ENCODE measurements around the gene SHF.

The SHF gene

DNA sequence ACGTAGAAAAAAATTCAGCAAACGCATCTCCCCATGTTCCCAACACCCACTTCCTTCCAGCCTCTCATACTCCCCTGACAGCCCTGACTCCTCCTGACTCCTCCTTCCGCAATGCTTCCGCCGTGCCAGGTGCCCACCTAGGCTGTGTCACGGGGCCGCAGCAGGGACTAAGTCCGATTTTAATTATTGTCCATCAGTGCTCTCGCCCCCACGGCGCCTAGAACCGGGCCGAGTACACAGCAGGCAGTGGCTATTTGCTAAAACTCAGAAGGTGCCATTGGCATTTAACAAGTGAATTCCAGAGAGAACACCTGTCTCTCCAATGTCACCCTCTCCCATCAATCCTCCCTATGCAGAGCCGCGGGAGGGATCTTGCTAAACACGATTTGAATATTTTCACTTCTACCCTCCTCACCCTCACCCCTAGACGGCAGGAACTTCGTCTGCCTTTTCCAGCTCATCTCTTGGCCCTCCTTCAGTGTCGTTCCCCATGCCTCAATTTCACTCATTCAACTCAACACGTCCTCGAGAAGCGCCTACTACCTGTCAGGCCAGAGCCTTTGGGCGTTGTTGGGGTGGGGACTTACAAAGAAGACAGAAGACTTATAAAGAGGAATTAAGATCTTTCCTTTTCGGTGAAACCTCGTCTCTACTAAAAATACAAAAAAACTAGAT is 11.5 kb upstream of the SHF start:
- DNase-seq, result peak; percentile 38

DNA sequence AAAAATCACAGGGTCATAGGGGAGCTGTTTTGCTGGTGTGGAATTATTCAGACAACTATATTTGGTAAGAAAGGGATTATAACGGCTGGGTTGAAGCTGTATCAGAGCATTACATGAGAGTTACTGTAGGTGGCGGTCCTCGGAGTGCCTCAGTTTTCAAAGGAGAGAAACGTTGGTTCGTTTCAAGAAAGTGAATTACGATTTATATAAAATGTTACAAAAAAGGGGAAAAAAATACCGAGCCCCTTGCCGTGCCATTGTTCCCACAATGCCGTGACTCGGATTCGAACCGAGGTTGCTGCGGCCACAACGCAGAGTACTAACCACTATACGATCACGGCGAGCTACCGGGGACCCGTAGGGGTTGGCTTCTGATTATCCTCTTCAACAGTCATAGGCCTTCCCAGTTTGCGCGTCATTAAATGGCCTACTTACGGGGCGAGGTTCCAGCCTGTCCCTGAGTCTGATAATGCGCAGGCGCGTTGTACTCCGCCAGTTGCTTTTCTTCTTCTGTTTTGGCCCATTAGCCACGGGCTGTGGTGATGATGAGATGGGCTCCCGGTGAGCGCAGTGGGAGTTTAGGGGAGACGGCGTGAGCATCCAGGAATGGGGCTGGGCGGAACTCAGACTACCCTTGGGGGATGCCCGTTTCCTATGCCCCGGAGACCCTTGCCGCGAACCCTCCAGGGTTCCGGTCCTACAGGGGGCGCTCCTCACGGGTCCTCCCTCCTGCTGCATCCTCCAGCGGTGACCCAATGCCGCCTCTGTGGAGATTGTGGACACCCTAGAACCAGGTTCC is 10.8 kb upstream of the SHF start:
- DNase-seq, result peak; percentile 98

DNA sequence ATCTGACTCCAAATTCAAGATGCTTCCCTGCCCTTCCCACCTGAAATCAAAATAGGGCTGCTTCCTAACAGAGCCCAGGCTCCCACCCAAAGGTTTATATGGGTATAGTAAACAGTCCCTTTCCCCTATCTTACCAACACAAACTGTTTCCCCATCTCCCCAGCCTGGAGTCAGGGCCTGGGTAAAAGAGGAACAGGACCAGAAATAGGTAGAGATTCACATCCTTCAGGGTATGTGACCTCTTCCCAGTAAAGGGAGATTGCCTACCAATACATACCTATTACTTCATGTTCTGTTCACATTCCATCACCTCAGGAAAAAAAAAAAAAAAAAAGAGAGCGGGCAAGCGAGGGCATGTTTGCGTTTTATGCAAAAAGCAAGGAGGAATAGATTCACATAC is 9.7 kb upstream of the SHF start:
- DNase-seq, result no peak

DNA sequence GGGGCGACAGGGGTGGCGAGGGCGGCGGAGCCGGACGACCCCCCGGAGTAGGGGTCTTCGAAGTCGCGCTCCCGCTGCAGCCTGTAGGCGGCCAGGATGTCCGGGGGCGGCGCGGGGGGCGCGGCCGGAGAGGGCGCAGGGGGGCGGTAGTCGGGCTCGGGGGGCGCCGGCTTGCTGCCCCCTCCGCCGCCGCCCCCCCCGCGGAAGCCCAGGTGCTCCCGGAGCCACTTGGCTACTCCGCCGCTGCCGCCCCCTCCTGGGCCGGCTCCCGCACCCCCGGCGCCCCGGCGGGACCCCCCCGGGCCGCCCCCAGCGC is 230 bp downstream of the SHF start:
- DNase-seq, result no peak

DNA sequence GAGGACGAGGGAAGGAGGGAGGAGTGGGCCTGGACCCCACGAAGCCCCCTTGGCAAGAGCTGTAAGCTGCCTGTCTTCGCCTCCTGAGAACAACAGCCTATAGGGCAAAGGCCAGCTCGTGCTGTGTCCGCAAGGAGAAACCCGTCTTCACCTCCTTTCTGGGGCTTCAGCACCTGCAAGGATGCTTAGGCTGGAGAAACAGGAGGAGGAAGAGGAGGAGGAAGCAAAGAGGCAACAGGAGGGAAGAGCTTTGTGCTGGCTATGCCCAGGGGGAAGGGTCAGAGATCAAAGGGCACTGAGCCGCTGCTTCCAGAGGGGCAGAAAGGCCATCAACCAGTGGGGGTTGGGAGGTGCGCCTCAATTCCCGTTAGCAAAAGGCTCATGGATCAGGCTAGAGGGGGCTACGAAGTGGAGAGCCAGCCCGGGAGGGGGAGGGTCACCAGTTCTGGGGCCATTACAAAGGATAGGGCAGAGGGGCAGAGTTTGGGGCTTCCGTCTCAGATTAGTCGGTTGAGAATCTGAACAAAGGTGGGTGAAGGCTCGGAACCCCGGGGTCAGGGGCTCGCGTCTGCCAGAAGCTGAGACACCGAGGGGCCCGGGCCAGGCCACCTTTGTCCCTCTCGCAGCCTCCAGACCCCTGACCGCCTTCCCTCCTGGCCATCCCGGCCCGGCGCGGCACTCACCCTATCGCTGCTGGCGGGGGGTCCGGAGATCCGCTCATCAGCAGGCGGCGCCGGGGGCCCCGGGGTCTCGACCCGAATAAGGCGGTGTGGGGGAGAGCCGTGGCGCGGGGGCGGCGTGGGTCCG is 792 bp downstream of the SHF start:
- DNase-seq, result no peak

DNA sequence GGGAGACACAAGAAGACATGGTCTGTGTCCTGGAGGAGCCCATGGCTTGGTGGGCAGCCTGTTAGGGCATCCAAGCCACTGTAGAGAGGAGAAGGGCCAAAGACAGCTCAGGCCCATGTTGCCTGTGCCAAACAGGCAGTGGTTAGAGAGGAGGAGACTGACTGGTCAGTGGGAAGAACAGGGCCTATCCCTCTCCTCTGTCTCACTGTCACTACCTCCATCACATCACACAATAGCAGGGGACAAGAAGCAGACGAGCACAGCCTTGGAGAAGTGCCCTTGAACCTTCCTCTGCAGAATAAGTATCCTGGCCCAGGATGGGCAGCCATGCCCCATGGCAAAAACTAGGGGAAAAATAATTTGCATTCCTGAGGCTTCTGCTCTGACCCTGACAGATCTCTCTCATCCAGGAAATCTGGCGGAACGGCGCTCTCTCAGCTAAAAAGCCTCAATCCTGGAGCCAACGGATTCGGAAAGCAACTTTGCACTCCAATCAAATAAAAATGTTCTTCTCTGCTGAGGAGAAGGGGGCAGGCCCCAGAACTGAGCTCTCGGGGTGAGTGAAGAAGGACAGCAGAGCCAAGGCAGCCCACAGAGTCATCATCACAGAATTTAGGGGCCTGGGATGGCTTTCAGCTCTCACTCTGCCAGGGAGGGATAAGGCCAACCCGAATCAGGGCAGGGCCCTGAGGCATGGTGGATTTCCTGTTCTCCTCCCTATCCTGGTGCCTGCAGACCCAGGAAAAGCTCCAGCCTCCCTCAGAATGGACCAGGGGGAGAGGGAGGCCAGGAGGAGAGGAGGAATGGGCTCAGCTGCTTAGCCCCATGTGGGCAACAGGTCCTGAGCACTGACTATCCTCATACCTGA is 1.6 kb downstream of the SHF start:
- DNase-seq, result no peak

DNA sequence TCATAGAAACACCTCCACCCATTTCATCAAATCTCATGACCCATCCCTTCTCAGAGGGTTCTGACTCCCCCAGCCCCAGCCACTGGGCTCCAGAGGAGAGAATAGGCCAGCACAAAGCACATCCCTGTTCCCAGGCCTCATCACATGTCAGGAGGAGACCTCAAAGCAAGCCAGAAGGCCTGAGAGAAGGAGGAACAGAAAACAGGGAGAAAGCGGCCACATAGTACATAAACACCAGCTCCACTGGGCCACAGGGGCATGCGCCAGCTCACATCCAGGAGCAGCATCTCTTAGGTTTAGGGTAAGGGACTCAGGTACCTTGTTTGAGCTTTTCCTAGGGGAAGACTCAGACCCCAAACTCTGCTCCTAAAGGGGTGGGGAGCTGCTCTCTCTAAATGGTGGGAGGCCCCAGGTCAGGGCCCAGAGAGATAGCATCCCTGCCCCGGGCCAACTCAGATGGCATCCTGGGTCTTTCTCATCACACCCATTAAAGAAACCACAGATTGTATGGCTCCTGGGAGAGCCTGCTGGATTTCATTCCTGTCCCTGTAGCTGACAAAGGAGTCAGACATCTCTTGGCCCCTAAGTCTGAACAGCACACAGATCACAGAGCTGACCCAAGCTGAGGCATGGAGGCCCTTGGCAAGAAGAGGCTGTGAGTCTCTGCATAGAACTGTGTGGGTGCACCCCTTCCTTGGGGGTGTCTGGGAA is 2.5 kb downstream of the SHF start:
- no peak for DNase-seq

DNA sequence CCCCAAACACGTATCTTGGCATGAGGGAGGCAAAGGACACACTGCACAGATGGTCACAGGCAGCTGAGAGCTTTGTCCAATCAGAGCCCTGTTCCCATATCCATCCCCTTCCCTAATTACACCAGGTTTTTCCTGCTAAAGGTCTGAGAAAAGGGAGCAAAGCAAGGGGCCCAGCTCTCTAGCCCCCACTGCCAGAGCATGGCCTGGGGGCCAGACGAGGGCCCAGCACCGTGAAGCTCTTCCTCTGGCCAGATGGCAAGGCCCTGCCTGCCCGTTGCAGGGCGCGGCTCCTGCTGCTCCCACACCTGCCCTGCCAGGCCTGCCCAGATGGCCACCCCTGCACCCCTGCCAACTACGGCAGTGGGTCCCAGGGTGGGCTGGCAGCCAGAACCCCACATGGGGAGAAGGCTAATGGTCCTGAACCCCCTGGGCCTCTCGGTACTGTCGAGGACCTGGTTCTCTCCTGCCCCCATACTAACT is 3.2 kb downstream of the SHF start:
- DNase-seq, result no peak

DNA sequence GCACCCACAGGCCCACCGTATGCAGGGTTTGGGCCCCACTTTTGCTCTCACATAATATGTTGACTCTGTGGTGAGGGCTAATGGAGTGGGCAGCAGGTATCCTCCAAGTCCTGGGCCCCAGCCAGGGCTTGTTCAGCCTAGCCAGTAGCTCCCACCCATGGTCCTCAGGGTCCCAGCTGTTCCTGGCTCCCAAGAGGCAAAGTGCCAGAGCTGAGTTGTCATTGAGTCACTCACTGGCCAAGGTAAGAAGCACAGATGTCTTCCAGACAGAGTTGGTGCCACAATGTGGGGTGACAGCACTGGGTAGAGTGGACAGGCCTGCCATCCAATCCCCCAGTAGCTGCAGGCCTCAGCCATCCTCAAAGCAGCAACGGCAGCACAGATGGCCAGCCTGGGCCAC is 4.3 kb downstream of the SHF start:
- no peak for DNase-seq

DNA sequence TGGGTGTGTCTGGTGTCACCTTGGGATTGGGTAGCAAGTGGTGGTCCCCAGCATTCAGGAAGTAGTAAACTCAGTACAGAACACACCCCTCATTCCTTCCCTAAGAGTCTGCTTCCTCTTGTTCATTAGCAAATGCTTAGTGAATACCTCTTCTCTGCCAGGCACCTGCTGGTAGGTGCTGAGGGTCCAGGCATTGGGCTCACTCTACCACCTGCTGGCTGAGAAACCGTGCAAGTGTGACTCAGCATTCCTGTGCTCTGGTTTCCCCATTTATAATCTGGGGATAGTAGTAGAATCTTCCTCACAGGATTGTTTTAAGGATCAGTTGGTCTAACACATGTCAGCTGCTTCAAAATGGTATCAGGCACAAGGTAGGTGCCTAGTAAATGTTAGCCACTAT is 4.8 kb downstream of the SHF start:
- no peak for DNase-seq

DNA sequence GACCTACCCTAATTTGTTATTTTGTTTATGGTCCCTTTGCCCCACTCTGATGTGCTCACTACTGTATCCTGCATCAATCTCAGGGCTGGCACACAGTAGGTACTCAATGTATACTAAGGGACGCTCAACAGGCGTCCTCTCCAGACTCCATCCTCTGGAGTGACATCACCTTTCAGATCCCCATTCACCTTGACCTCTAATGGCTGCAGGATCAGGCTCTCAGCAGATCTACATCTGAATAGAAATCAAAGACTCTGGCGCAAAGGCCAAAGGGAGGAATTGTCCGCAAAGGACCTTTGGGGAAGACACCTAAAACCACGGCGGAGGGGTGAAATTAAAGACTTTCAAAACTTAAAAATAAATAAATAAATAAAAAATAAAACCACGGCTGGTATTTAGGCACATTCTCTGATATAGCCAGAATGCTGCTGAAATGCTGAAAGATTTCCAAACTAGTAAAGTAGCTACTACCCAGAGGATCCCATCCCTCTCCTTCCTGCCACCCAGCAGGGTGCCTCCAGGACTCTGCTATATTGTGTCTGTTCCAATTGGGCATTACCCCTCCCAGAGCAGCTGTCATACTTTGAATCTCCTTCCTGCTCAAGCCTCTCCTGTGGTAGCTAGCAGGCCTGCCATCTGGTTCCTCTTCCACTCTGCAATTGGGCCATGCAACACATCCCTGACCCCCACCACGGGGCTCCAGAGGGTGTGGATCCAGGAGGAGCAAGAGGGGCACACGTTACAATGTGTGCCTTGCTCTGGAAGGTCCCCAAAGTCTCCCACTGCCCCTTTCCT is 6.1 kb downstream of the SHF start:
- peak; percentile 19 for DNase-seq

DNA sequence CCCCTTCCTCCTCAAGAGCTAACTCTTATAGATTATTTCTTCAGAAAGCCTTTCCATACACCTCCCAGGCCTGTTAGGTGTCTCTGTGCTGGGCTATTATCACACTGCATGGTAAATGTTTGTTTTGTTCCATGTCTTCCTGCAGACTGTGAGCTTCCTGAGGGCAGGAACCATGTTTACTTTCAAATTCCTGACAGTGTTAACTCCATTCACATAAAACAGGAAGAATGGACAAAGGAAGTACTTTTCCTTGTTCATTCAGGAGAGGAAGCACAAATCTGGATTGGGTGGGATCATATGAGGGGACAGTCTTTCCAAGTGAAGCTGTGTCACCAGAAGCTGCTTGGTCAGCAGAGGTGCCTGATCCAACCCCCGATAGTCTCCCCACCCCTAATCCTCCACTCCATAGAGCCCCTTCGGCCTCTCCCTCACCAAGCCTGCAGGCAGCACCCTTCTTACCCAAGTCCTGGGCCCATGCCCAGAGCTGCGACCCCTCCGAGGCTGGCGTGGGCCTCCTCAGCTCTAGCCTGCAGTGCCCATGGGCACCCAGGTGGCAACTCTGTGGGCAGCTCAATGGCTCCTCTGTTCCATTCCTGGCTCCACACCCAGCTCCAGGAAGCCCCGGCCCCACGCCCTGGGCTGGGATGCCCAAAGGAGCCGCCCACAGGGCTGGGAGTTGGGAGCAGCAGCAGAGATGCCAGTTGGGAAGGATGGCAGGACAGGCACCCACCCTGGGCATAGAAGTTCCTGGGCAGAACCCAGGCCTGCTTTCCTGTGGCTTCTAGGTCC is 6.9 kb downstream of the SHF start:
- DNase-seq, result no peak

DNA sequence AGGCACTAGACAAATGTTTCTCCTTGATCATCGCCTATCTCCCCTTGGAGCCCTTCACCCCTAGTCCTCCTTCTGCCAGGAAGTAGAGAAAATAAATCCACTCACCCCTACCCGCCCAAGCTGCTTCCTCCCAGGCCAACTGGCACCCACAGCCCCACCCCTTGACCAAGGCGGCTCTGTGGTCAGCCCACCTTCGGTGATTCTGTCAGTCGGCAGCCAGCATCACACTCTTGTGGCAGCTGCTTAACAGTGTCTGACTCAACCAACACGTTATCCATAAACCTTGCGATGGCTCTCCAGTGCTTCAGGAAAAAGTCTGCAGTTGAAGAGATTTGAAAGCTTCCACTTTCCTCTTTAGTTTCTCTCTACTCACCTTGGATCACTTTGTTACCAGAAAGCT is 7.6 kb downstream of the SHF start:
- DNase-seq, result no peak

DNA sequence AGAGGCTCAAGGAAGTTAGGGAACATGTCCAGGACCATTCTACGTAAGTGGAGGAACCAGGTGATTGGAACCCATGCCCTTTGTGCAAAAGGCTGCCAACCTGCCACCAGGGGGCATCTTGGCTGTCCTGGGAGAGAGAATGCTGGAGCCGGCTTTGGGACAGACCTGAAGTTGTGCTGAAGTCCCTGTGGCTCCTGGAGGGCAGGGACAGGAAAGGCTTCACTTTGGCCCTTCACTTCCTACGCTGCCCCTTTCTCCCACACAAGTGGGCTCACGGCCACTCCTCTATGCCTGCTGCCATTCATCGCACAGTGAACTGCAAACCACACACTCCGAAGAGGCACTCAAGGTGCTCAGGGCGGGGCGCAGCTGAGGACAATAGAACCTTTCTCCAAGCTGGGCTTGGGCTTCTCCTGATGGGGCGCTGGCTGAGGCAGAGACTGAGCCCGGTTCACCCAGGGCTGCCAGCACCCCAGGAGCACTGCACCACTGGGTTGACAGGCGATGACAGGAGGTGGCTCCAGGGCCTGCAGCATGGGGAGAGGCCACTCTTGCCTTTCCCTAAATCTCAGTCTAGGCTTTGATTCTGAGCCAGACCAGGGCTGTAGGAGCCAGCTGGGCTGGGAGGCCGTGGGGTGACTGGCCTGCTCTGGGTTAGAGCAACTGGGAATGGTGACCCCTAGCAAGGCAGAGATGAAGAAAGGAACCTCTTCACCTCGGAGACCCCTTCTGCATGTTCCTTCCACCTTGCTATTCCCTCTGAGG is 8.4 kb downstream of the SHF start:
- no peak for DNase-seq

DNA sequence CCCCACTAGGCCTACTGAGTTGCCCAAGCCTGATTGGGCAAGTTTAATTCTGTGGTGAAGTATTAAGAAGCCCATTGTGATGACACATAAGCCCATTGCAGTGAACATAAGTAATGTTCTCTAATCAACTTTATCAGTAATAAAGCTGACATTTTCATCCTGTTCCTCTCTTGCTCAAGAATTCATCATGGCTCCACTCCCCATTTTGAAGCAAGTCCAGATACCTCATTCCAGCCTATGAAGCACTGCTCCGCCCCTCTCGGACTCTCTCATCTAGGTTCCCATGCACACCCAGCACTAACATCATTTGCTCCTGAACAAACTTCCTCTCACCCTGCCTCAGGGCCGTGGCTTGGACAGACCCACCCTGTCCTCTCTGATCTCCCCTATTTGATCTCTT is 10.5 kb downstream of the SHF start:
- DNase-seq, result no peak

DNA sequence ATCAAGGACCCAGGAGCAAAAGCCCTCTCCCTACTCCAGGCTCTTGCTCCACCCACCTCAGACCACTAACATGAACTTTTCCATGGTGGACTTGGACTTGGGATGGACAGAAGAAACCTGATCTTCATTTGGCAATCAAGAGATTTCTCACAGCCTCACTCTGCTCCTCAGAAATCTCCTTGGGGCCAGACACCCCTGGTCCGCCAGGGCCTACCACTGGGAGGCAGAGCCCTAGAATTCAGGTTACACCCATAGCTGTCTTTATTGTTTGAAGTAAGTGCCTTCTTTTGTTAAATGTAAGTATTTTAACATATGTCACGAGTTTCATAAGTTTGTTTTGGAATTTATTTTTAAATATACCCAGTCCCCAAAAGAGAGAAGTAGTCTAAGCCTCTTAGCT is 13.2 kb downstream of the SHF start:
- no peak for DNase-seq

DNA sequence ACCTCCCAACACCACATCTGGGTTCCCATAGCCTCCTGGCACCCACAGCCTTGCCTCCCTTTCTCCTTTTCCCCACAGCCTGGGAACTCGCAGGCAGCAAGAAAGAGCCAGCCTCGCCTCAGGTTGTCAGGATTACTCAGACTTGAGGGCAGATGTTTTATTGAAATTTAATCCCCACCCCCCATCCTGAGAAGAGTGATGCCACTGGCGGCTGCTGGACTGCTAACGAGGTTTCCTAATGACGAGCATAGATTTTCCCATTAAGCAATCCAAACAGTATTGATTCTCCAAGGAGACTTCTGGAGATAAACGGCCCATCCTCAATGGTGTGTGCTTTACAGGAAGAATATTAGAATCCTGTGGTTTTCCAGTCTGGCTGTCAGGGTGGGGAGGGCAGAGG is 13.7 kb downstream of the SHF start:
- DNase-seq, result no peak

DNA sequence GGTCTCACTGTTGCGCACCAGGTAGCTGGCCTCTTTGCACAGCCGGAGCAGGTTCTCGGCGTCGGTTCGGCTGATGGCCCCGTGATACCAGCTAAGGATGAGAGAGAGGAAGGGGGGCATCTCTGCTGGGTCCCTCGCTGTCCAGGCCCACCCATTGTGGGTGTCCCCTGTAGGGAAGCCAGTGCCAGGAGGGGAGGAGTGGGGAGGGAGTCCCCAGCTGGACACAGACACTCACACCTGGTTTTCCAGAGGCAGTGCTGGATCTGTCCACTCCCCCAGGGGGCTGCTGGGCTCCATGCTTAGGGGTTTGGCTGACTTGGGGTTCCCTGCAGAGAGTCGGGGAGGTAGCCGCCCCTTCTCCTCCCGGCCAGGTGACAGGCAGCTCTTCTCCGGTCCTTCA is 15.9 kb downstream of the SHF start:
- DNase-seq, result no peak

DNA sequence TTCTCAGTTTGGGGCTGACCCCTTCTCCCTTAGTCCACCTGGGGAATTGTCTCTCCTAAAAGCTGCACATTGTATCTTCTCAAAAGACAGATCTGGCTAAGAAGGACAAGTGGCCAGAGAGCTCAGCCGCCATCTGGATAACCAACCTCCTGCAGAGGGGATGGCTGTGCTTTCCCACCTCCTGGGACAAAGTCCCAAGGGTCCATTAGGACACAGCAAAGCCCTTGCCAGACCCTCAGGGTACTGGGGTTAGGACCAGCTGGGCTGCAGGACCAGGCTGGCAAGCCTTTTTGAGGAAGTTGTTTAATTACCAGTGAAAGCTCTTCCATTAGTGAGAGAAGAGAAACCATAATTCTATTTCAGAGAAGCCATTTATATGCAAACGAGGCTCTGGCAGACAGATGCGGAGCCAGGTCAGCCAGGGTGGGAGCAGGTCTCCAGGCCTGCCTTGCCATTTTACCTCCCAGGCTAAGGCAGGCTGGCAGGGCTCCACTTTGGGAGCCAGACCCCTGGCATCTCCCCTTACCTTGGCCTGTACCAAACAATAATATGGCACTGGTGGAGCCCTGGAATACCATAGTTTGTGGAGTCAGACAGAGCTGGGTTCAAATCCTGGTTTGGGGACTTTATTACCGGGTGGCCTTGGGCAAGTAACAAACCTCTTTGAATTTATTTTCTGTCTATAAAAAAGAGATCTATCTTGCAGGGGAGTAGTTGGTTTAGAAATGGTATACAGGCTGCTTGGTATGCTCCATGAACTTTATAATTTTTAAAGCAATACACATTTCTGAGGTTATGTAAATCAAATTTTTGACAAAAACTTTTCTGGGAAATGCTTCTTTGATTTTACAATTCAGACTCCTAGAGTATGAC is 17.9 kb downstream of the SHF start:
- no peak for DNase-seq

Measured in KG1 (cell line).